LNCAP (cell line): ENCODE data around the gene MMRN2.

ENCODE experiments used
- CTCF ChIP-seq: fragments of 450-650 bp; IDR thresholded peaks from 2 replicates; pipeline ENCODE4 v1.5.1; 2017; ENCODE audit warnings: mild to moderate bottlenecking

MMRN2 gene

GRCh38 chr10:86969421-86970041, 12.1 kb upstream of the MMRN2 start:
- no peak for TF ChIP-seq CTCF

- TF ChIP-seq CTCF: no peak
Measured at GRCh38 chr10:86968994-86969355, 11.6 kb upstream of the MMRN2 start.

GRCh38 chr10:86968271-86968993, 11.0 kb upstream of the MMRN2 start, which contains the start of gene ADIRF:
TSS of gene ADIRF (plus strand) at chr10:86968482. CDS start at chr10:86968545, 63 bp downstream.
- no peak for TF ChIP-seq CTCF

- TF ChIP-seq CTCF: no peak
Measured at GRCh38 chr10:86967481-86967941, 10.1 kb upstream of the MMRN2 start.

- TF ChIP-seq CTCF: no peak
Measured at GRCh38 chr10:86965986-86966654, 8.7 kb upstream of the MMRN2 start.

GRCh38 chr10:86964847-86965190, 7.4 kb upstream of the MMRN2 start:
- TF ChIP-seq CTCF: no peak

- TF ChIP-seq CTCF: no peak
Measured at GRCh38 chr10:86964061-86964846, 6.8 kb upstream of the MMRN2 start.
